HUES48 (cell line): Measurements from ENCODE around the gene TUBGCP2.

Experiments
- H3K27ac ChIP-seq: one replicate; pipeline ENCODE4 v1.7.0; 2013; ENCODE audit warnings: low read depth, low read length, inconsistent platforms
- H3K27me3 ChIP-seq: 2 replicates; pipeline ENCODE4 v1.6.1; 2013; ENCODE audit warnings: mild to moderate bottlenecking, low read length; ENCODE audit not compliant: control insufficient read depth, insufficient read depth
- H3K36me3 ChIP-seq: 2 replicates; pipeline ENCODE4 v1.6.1; 2013; ENCODE audit warnings: low read length; ENCODE audit not compliant: control insufficient read depth, insufficient read depth
- H3K4me1 ChIP-seq: 2 replicates; pipeline ENCODE4 v1.6.1; 2013; ENCODE audit warnings: mild to moderate bottlenecking, low read length; ENCODE audit not compliant: control insufficient read depth, insufficient read depth
- H3K4me3 ChIP-seq: 2 replicates; pipeline ENCODE4 v1.5.1; 2013; ENCODE audit warnings: mild to moderate bottlenecking, low read depth, low read length
- H3K9ac ChIP-seq: 2 replicates; pipeline ENCODE4 v1.6.1; 2013; ENCODE audit warnings: mild to moderate bottlenecking, low read depth, low read length, moderate library complexity
- H3K9me3 ChIP-seq: 2 replicates; pipeline ENCODE4 v1.6.1; 2013; ENCODE audit warnings: low read length; ENCODE audit not compliant: control insufficient read depth, insufficient read depth

The TUBGCP2 gene

GRCh38 chr10:133310399-133310755, 1.7 kb upstream of the TUBGCP2 start:
- H3K36me3 ChIP-seq = peaks cover 32% of the 10 kb centered on the region
- no peak overlapping the region for H3K9ac ChIP-seq
- no peak overlapping the region for H3K27ac ChIP-seq
- H3K4me3 ChIP-seq = no peak overlapping the region
- H3K27me3 ChIP-seq = no peaks in the 10 kb centered on the region
- H3K4me1 ChIP-seq = no peaks in the 10 kb centered on the region
- H3K9me3 ChIP-seq = no peaks in the 10 kb centered on the region

GRCh38 chr10:133309720-133310398, 1.2 kb upstream of the TUBGCP2 start:
- H3K36me3 ChIP-seq = peaks cover 32% of the 10 kb centered on the region
- H3K4me1 ChIP-seq = no peaks in the 10 kb centered on the region
- H3K9me3 ChIP-seq = no peaks in the 10 kb centered on the region
- peak overlapping the region; percentile 49; the same call in 1 of the 2 replicates for H3K4me3 ChIP-seq
- H3K27ac ChIP-seq = no peak overlapping the region
- H3K9ac ChIP-seq = no peak overlapping the region
- H3K27me3 ChIP-seq = no peaks in the 10 kb centered on the region

GRCh38 chr10:133309100-133309719, 538 bp upstream of the TUBGCP2 start:
- H3K27me3 ChIP-seq = no peaks in the 10 kb centered on the region
- H3K36me3 ChIP-seq = peaks cover 32% of the 10 kb centered on the region
- peak overlapping the region; percentile 96 for H3K27ac ChIP-seq
- H3K4me3 ChIP-seq = peak overlapping the region; percentile 94
- peak overlapping the region; percentile 96 for H3K9ac ChIP-seq
- H3K9me3 ChIP-seq = no peaks in the 10 kb centered on the region
- no peaks in the 10 kb centered on the region for H3K4me1 ChIP-seq

- Histone ChIP-seq H3K9me3 (no peaks in the 10 kb centered on the region), H3K9ac (peak overlapping the region; percentile 96), H3K27me3 (no peaks in the 10 kb centered on the region), H3K27ac (peak overlapping the region; percentile 96), H3K4me3 (peak overlapping the region; percentile 94), H3K4me1 (no peaks in the 10 kb centered on the region), H3K36me3 (peaks cover 32% of the 10 kb centered on the region)
Measured at GRCh38 chr10:133307776-133308420, 774 bp downstream of the TUBGCP2 start.

GRCh38 chr10:133306941-133307379, 1.7 kb downstream of the TUBGCP2 start:
- no peak overlapping the region for H3K9ac ChIP-seq
- no peaks in the 10 kb centered on the region for H3K27me3 ChIP-seq
- no peaks in the 10 kb centered on the region for H3K9me3 ChIP-seq
- H3K4me3 ChIP-seq = no peak overlapping the region
- peaks cover 27% of the 10 kb centered on the region for H3K36me3 ChIP-seq
- H3K4me1 ChIP-seq = no peaks in the 10 kb centered on the region
- no peak overlapping the region for H3K27ac ChIP-seq

DNA sequence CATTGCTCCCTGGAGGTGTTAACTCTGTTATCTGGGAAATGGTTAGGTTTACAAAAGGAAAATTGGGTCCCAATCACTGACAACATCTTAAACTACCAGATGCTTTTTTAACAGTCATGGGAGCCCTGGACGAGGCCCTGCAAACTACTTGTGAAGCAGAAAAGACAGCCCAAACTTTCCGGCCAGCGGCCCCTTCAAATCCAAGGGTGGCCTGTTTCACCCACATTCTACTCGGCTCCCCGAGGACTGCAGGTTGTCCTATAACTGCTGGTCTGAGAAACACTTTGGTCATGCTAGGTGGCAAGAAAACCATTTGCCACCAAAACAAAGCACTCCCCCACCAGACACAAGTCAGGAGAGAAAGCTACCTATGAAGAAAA, 2.6 kb downstream of the TUBGCP2 start:
- Histone ChIP-seq H3K9me3 (no peaks in the 10 kb centered on the region), H3K27me3 (no peaks in the 10 kb centered on the region), H3K27ac (no peak overlapping the region), H3K4me3 (no peak overlapping the region), H3K4me1 (no peaks in the 10 kb centered on the region), H3K36me3 (peaks cover 20% of the 10 kb centered on the region), H3K9ac (no peak overlapping the region)

DNA sequence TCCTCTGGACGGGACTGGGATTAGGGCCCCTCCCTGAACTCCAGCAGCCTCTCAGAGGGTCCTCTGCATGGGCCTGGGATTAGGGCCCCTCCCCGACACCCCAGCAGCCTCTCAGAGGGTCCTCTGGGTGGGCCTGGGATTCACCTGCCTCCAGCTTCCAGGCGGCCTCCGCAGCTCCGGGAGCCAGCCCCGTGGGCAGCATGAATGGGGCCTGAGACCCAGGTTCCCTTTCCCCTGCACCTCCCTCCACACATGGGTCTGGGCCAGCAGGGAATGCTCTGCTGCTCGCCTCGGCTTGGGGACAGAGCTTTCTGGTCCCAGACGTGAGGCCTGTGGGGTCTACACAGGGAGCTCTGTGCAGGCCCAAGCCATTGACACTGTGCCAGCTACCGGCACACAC, 5.5 kb downstream of the TUBGCP2 start:
- H3K4me1 ChIP-seq = no peaks in the 10 kb centered on the region
- no peak overlapping the region for H3K4me3 ChIP-seq
- peaks cover 33% of the 10 kb centered on the region for H3K36me3 ChIP-seq
- no peak overlapping the region for H3K9ac ChIP-seq
- H3K27ac ChIP-seq = no peak overlapping the region
- H3K9me3 ChIP-seq = no peaks in the 10 kb centered on the region
- H3K27me3 ChIP-seq = no peaks in the 10 kb centered on the region

- no peak overlapping the region for H3K9ac ChIP-seq
- no peaks in the 10 kb centered on the region for H3K4me1 ChIP-seq
- peaks cover 42% of the 10 kb centered on the region for H3K36me3 ChIP-seq
- H3K27me3 ChIP-seq = no peaks in the 10 kb centered on the region
- no peak overlapping the region for H3K4me3 ChIP-seq
- no peaks in the 10 kb centered on the region for H3K9me3 ChIP-seq
- no peak overlapping the region for H3K27ac ChIP-seq
Measured at GRCh38 chr10:133302230-133302629, 6.4 kb downstream of the TUBGCP2 start.

GRCh38 chr10:133299738-133300137, 8.9 kb downstream of the TUBGCP2 start:
- Histone ChIP-seq H3K36me3 (peaks cover 65% of the 10 kb centered on the region), H3K9me3 (no peaks in the 10 kb centered on the region), H3K27me3 (no peaks in the 10 kb centered on the region), H3K27ac (no peak overlapping the region), H3K4me1 (no peaks in the 10 kb centered on the region), H3K9ac (no peak overlapping the region), H3K4me3 (no peak overlapping the region)

DNA sequence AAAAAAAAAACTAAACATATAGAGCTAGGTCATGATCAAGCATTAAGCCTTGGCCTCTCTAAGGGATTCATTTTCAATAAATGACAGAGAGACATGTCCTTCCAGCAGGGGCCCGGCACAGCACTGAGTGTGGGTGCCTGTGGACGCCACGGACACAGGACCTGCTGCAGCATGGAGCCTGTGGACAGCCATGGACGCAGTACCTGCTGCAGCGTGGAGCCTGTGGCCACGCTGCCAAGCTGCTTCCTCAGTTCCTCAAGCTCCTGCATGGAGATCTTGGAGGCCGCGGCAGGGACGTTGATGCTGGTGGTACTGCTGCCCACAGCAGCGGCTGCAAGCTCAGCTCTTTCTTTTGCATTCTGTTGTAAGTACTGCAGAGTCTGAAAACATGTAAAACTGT, 9.4 kb downstream of the TUBGCP2 start:
- Histone ChIP-seq H3K27ac (no peak overlapping the region), H3K27me3 (no peaks in the 10 kb centered on the region), H3K36me3 (peaks cover 70% of the 10 kb centered on the region), H3K4me3 (no peak overlapping the region), H3K9me3 (no peaks in the 10 kb centered on the region), H3K9ac (no peak overlapping the region), H3K4me1 (no peaks in the 10 kb centered on the region)

DNA sequence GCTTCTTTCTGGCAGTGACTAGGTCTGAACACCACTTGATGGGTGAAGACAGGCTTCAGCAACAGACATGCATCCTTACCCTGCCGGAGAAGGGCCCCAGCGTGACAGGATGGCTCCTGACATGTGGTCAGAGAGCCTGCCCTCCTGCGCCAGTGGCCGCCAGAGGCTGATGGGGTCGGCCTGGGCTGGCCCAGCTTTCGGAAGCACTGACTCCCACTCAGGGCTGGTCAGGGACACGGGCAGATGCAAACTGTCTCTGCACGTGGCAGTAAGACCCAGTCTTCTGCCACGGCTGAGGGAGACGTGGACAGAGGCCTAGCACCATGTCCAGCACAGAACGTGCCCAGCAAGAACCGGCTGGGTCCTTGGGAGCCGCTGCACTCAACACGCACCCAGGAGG, 10.2 kb downstream of the TUBGCP2 start:
- Histone ChIP-seq H3K4me3 (no peak overlapping the region), H3K9me3 (no peaks in the 10 kb centered on the region), H3K36me3 (peaks cover 77% of the 10 kb centered on the region), H3K27ac (no peak overlapping the region), H3K4me1 (no peaks in the 10 kb centered on the region), H3K9ac (no peak overlapping the region), H3K27me3 (no peaks in the 10 kb centered on the region)
